ENCODE results near the gene CHCT1. TPM values are rescaled to one million over a fixed set of nuclear protein-coding genes. Genes with fewer than 3 reads are reported as not detected.
"Not testable (repeated sequence)": the region's sequence is repeated elsewhere in the genome, so short reads cannot be mapped to it uniquely, and the experiment has no call there.

The CHCT1 gene
- total and polyA plus RNA-seq, 2 donors (not counting 3 experiments of a cell fraction or from before 2014, with no cell fraction given) = not detected

DNA sequence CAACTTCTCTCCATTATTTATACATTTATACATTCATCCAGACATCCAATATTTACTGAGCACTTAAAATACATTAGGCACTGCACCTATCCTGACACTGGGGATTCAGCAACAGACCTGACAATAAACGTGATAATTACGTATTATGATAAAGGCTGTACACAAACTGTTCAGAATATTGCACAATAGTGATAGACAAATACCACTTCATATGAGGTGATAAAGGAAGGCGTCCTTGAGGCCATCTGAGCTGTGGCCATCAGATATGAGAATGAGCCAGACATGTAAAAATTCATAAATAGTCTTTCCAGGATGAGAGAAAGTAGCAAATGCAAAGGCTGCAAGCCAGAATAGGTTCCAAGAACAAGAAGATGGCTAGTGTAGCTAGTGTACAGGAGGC, 38.9 kb upstream of the CHCT1 start:
- Histone ChIP-seq H3K4me3 (replicated peaks in 1 of 3; ENCODE audit: insufficient read depth in 1 of 3, low read depth in 1 of 3, low read length in 3 of 3) (no peak overlapping the region), H3K27me3 (ENCODE audit: control insufficient read depth in 2 of 2, insufficient read depth in 2 of 2, low read length in 2 of 2) (no peaks in the 10 kb centered on the region), H3K4me1 (ENCODE audit: control insufficient read depth, extremely low read depth, insufficient read depth, low read length) (peaks cover under 1% of the 10 kb centered on the region), H3K27ac (ENCODE audit: insufficient read depth, low read depth, low read length) (no peak overlapping the region), H4K20me1 (replicated peaks; ENCODE audit: control insufficient read depth, extremely low read depth, insufficient read depth, low read length) (peaks cover 11% of the 10 kb centered on the region), H3K36me3 (ENCODE audit: control insufficient read depth in 2 of 2, extremely low read depth in 1 of 2, insufficient read depth in 2 of 2, low read length in 2 of 2) (no peaks in the 10 kb centered on the region), H3K9me1 (replicated peaks; ENCODE audit: control insufficient read depth, extremely low read depth, insufficient read depth, low read length) (no peaks in the 10 kb centered on the region), H2AFZ (ENCODE audit: low read depth, low read length) (no peak overlapping the region), H3K79me2 (ENCODE audit: control insufficient read depth, insufficient read depth, low read length) (peaks cover 59% of the 10 kb centered on the region), H3K9ac (replicated peaks; ENCODE audit: extremely low read depth, insufficient read depth, low read length) (no peak overlapping the region), H3K9me3 (replicated peaks; ENCODE audit: control insufficient read depth, insufficient read depth, low read length) (no peaks in the 10 kb centered on the region), H3K4me2 (ENCODE audit: insufficient read depth, low read length) (no peak overlapping the region)
- CTCF ChIA-PET = no interaction called here
- no TSS peak for BruUV-seq (replicated peaks)
- intact Hi-C loops (cut with micrococcal nuclease) = no loop called here
- dilution Hi-C loops (cut with MboI; ENCODE audit: extremely low pct_ligation_motif_present, low sequenced_read_pairs) = no loop called here
- no peak for FAIRE-seq
- TF ChIP-seq JUN (IDR thresholded peaks at IDR 0.05; ENCODE audit: borderline replicate concordance, insufficient read depth, insufficient read length, low read depth) (no peak), POLR2A (IDR thresholded peaks at IDR 0.05; ENCODE audit: low read depth, low read length) (no peak), MYC (IDR thresholded peaks at IDR 0.05; ENCODE audit: low read depth, low read length) (no peak), GATA2 (IDR thresholded peaks at IDR 0.05; ENCODE audit: insufficient read depth, insufficient read length, low read depth, low read length) (no peak), CTCF (IDR thresholded peaks at IDR 0.05; ENCODE audit: extremely low read depth in 1 of 2, insufficient read depth in 1 of 2, low read depth in 1 of 2, low read length in 2 of 2) (no peak), EZH2 (IDR thresholded peaks at IDR 0.05; ENCODE audit: borderline replicate concordance, low read depth, low read length, severe bottlenecking) (no peak)
- no peak for DNase-seq (ENCODE audit: low read depth, low spot score)
- POLR2A ChIA-PET = no interaction called here

- CTCF ChIA-PET; POLR2A ChIA-PET; intact Hi-C loops (cut with micrococcal nuclease); H3K27me3 ChIP-seq (ENCODE audit: control insufficient read depth in 2 of 2, insufficient read depth in 2 of 2, low read length in 2 of 2); H3K9ac ChIP-seq (replicated peaks; ENCODE audit: extremely low read depth, insufficient read depth, low read length); H3K4me3 ChIP-seq (replicated peaks in 1 of 3; ENCODE audit: insufficient read depth in 1 of 3, low read depth in 1 of 3, low read length in 3 of 3); H2AFZ ChIP-seq (ENCODE audit: low read depth, low read length); H3K36me3 ChIP-seq (ENCODE audit: control insufficient read depth in 2 of 2, extremely low read depth in 1 of 2, insufficient read depth in 2 of 2, low read length in 2 of 2); DNase-seq (ENCODE audit: low read depth, low spot score); H3K4me1 ChIP-seq (ENCODE audit: control insufficient read depth, extremely low read depth, insufficient read depth, low read length); FAIRE-seq; BruUV-seq (replicated peaks); dilution Hi-C loops (cut with MboI; ENCODE audit: extremely low pct_ligation_motif_present, low sequenced_read_pairs); H3K9me1 ChIP-seq (replicated peaks; ENCODE audit: control insufficient read depth, extremely low read depth, insufficient read depth, low read length); H3K27ac ChIP-seq (ENCODE audit: insufficient read depth, low read depth, low read length); H3K9me3 ChIP-seq (replicated peaks; ENCODE audit: control insufficient read depth, insufficient read depth, low read length); H3K4me2 ChIP-seq (ENCODE audit: insufficient read depth, low read length): not testable (repeated sequence)
- Histone ChIP-seq H4K20me1 (replicated peaks; ENCODE audit: control insufficient read depth, extremely low read depth, insufficient read depth, low read length) (peaks cover 11% of the 10 kb centered on the region), H3K79me2 (ENCODE audit: control insufficient read depth, insufficient read depth, low read length) (peaks cover 73% of the 10 kb centered on the region)
Measured at GRCh38 chr17:60384921-60385320, 37.4 kb upstream of the CHCT1 start.
